Panc1 (cell line): ENCODE data around the gene RASGEF1C.

Experiments
- SIN3A ChIP-seq: IDR thresholded peaks from 2 replicates; pipeline ENCODE4 v1.6.1; 2012; ENCODE audit warnings: low read depth, mild to moderate bottlenecking, low read length, moderate library complexity, borderline replicate concordance; ENCODE audit not compliant: insufficient read depth
- TF ChIP-seq, protein P1 (sequence below): fragments of 450-650 bp; IDR thresholded peaks from 2 replicates; pipeline ENCODE4 v1.5.1; 2017; ENCODE audit warnings: mild to moderate bottlenecking

DNA sequence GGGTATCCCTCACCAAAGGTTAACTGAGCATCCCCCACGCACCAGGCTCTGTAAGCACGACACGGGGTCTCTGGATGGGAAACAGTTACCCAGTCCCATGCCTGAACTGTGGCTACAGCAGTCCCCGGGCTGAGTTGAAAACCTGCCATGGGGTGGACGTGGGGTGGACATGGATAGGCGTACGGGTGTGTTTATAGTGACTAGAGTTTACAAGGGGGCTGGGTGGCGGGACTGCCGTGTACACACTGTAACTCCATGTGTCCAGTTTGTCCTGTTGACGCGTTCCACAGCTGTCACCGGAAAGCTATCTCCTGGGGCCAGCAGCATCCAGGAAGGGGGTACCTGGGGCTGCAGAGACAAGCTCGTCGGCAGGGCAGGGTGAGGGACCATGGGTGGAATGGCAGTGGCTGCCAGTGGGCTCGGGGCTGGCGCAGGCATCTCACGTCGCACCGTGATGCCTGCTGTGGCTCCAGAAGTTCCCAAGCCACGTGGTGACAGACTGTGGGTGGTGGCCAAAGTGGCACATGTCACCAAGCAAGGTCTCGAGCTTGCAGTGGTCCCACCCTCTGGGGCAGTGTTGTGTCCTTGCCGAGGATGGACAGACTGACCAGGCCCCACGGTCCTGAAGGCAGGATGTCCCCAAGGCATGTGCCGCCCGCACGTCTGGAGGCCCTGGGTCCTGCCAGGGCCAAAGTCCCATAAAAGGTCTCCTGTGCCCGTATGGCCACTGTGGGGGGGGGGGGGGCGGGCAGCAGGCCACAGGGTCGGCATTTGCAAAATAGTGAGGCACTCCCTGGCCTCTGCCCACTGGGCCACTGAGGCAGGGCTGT is 108.2 kb downstream of the RASGEF1C start:
- TF ChIP-seq, protein P1, sequence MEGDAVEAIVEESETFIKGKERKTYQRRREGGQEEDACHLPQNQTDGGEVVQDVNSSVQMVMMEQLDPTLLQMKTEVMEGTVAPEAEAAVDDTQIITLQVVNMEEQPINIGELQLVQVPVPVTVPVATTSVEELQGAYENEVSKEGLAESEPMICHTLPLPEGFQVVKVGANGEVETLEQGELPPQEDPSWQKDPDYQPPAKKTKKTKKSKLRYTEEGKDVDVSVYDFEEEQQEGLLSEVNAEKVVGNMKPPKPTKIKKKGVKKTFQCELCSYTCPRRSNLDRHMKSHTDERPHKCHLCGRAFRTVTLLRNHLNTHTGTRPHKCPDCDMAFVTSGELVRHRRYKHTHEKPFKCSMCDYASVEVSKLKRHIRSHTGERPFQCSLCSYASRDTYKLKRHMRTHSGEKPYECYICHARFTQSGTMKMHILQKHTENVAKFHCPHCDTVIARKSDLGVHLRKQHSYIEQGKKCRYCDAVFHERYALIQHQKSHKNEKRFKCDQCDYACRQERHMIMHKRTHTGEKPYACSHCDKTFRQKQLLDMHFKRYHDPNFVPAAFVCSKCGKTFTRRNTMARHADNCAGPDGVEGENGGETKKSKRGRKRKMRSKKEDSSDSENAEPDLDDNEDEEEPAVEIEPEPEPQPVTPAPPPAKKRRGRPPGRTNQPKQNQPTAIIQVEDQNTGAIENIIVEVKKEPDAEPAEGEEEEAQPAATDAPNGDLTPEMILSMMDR, result no peak
- no peak for TF ChIP-seq SIN3A
